Measurements from ENCODE around the gene NAA80.
A peak's percentile ranks its signal among the peaks of the same experiment; 100 is the strongest.

NAA80 gene

GRCh38 chr3:50278880-50279224 lies 20.4 kb downstream of the NAA80 start, which contains the start of gene LSMEM2:
Gene LSMEM2 (plus strand): TSS chr3:50279087. CDS start chr3:50279114, 27 bp downstream.
- no peak within 1 kb of the TSS for H3K4me3 ChIP-seq
- H3K4me1 ChIP-seq: peaks cover 0 to 20% (median 13%) of the 10 kb centered on the region in 4 donors
- H3K36me3 ChIP-seq: peaks cover 0 to 17% (median 0%) of the 10 kb centered on the region in 3 donors
- no peak for DNase-seq
- H3K27ac ChIP-seq: peak within 1 kb of the TSS; percentile 9 to 60
- no peaks in the 10 kb centered on the region for H3K27me3 ChIP-seq
- TF ChIP-seq CTCF (IDR thresholded peaks at IDR 0.05): no peak
- intact Hi-C loops (cut with DNase I; ENCODE audit: low total_unique reads): loop anchor here (5.0 to 10.0 kb wide), 2 partner anchors 37 to 154 kb away; no protein-coding TSS in a partner anchor
- H3K9me3 ChIP-seq: no peaks in the 10 kb centered on the region

GRCh38 chr3:50278123-50278879 lies 20.9 kb downstream of the NAA80 start:
- DNase-seq: no peak
- Histone ChIP-seq H3K9me3 (no peaks in the 10 kb centered on the region), H3K4me3 (no peak overlapping the region), H3K4me1 (peaks cover 0 to 26% (median 16%) of the 10 kb centered on the region in 4 donors), H3K27me3 (no peaks in the 10 kb centered on the region), H3K36me3 (peaks cover 0 to 17% (median 0%) of the 10 kb centered on the region in 3 donors), H3K27ac (peak overlapping the region; percentile 9 to 60)
- intact Hi-C loops (cut with DNase I; ENCODE audit: low total_unique reads): loop anchor here (5.0 to 10.0 kb wide), 2 partner anchors 36 to 154 kb away; no protein-coding TSS in a partner anchor
- TF ChIP-seq CTCF (IDR thresholded peaks at IDR 0.05): no peak

GRCh38 chr3:50276762-50277101 lies 22.5 kb downstream of the NAA80 start:
- no peaks in the 10 kb centered on the region for H3K9me3 ChIP-seq
- H3K27me3 ChIP-seq: no peaks in the 10 kb centered on the region
- no peak for TF ChIP-seq CTCF (IDR thresholded peaks at IDR 0.05)
- H3K4me3 ChIP-seq: no peak overlapping the region
- H3K4me1 ChIP-seq: peaks cover 0 to 35% (median 21%) of the 10 kb centered on the region in 4 donors
- H3K27ac ChIP-seq: no peak overlapping the region
- no peak for DNase-seq
- intact Hi-C loops (cut with DNase I; ENCODE audit: low total_unique reads): loop anchor here (5.0 to 10.0 kb wide), 2 partner anchors 34 to 152 kb away; no protein-coding TSS in a partner anchor
- H3K36me3 ChIP-seq: peaks cover 0 to 17% (median 0%) of the 10 kb centered on the region in 3 donors

GRCh38 chr3:50275996-50276761 lies 23.0 kb downstream of the NAA80 start:
- no peak for DNase-seq
- no peak for TF ChIP-seq CTCF (IDR thresholded peaks at IDR 0.05)
- Histone ChIP-seq H3K4me3 (no peak overlapping the region), H3K4me1 (peaks cover 0 to 35% (median 21%) of the 10 kb centered on the region in 4 donors), H3K27me3 (no peaks in the 10 kb centered on the region), H3K9me3 (no peaks in the 10 kb centered on the region), H3K27ac (no peak overlapping the region), H3K36me3 (peaks cover 0 to 17% (median 0%) of the 10 kb centered on the region in 3 donors)
- intact Hi-C loops (cut with DNase I; ENCODE audit: low total_unique reads): loop anchor here (5.0 to 10.0 kb wide), 2 partner anchors 34 to 151 kb away; no protein-coding TSS in a partner anchor

GRCh38 chr3:50275141-50275995 lies 23.8 kb downstream of the NAA80 start:
- Histone ChIP-seq H3K27me3 (no peaks in the 10 kb centered on the region), H3K9me3 (no peaks in the 10 kb centered on the region), H3K36me3 (peaks cover 0 to 17% (median 0%) of the 10 kb centered on the region in 3 donors), H3K4me3 (no peak overlapping the region), H3K4me1 (peaks cover 0 to 43% (median 23%) of the 10 kb centered on the region in 4 donors), H3K27ac (no peak overlapping the region)
- TF ChIP-seq CTCF (IDR thresholded peaks at IDR 0.05): no peak
- intact Hi-C loops (cut with DNase I; ENCODE audit: low total_unique reads): loop anchor here (5.0 to 10.0 kb wide), 2 partner anchors 33 to 151 kb away; no protein-coding TSS in a partner anchor
- no peak for DNase-seq
